ENCODE results near the gene STMN3. TPM values are rescaled to one million over a fixed set of nuclear protein-coding genes. Genes with fewer than 3 reads are reported as not detected.

Gene STMN3
- total and polyA plus RNA-seq, 4 donors, result 13.6 to 20.9 (median 17.0) TPM

GRCh38 chr20:63701051-63701328, 47.8 kb upstream of the STMN3 start:
- Histone ChIP-seq H3K9me3 (ENCODE audit: control insufficient read depth in 4 of 4, insufficient read depth in 3 of 4, low read length in 3 of 4) (no peaks in the 10 kb centered on the region), H3K4me3 (no peak overlapping the region), H3K4me1 (ENCODE audit: control insufficient read depth in 5 of 5, insufficient read depth in 5 of 5, low read length in 5 of 5) (peaks cover 0 to 23% (median 0%) of the 10 kb centered on the region in 5 donors), H3K27ac (ENCODE audit: low read depth in 1 of 2, low read length in 1 of 2) (no peak overlapping the region), H3K36me3 (ENCODE audit: control insufficient read depth in 4 of 4, insufficient read depth in 4 of 4, low read length in 4 of 4) (peaks cover 0 to 36% (median 8%) of the 10 kb centered on the region in 4 donors), H3K27me3 (ENCODE audit: control insufficient read depth in 3 of 3, insufficient read depth in 3 of 3, low read length in 2 of 3) (no peaks in the 10 kb centered on the region), H3K9ac (ENCODE audit: insufficient read depth in 1 of 2, low read length in 2 of 2) (no peak overlapping the region)
- 80 to 81% methylated on average over 5 of the region's 5 CpGs for WGBS, 2 donors
- no peak for TF ChIP-seq CTCF (IDR thresholded peaks at IDR 0.05; ENCODE audit: control extremely low read depth, extremely low read depth)
- DNase-seq (no peak), ATAC-seq (ENCODE audit: insufficient read depth, low FRiP score) (no peak)

- H3K27ac ChIP-seq (ENCODE audit: low read depth in 1 of 2, low read length in 1 of 2), result peak overlapping the region in 1 of 2 donors; percentile 78
- H3K36me3 ChIP-seq (ENCODE audit: control insufficient read depth in 4 of 4, insufficient read depth in 4 of 4, low read length in 4 of 4), result peaks cover 0 to 39% (median 4%) of the 10 kb centered on the region in 4 donors
- WGBS, 2 donors, result 91 to 92% methylated on average over 43 of the region's 43 CpGs
- H3K9me3 ChIP-seq (ENCODE audit: control insufficient read depth in 4 of 4, insufficient read depth in 3 of 4, low read length in 3 of 4), result no peaks in the 10 kb centered on the region
- no peaks in the 10 kb centered on the region for H3K27me3 ChIP-seq (ENCODE audit: control insufficient read depth in 3 of 3, insufficient read depth in 3 of 3, low read length in 2 of 3)
- no peak overlapping the region for H3K9ac ChIP-seq (ENCODE audit: insufficient read depth in 1 of 2, low read length in 2 of 2)
- peaks cover 0 to 23% (median 0%) of the 10 kb centered on the region in 5 donors for H3K4me1 ChIP-seq (ENCODE audit: control insufficient read depth in 5 of 5, insufficient read depth in 5 of 5, low read length in 5 of 5)
- TF ChIP-seq CTCF (IDR thresholded peaks at IDR 0.05; ENCODE audit: control extremely low read depth, extremely low read depth), result no peak
- no peak overlapping the region for H3K4me3 ChIP-seq
- no peak for ATAC-seq (ENCODE audit: insufficient read depth, low FRiP score)
- no peak for DNase-seq
Observed at GRCh38 chr20:63700199-63701050, 47.2 kb upstream of the STMN3 start.

GRCh38 chr20:63699466-63700198, 46.4 kb upstream of the STMN3 start:
- Histone ChIP-seq H3K9me3 (ENCODE audit: control insufficient read depth in 4 of 4, insufficient read depth in 3 of 4, low read length in 3 of 4) (no peaks in the 10 kb centered on the region), H3K27me3 (ENCODE audit: control insufficient read depth in 3 of 3, insufficient read depth in 3 of 3, low read length in 2 of 3) (no peaks in the 10 kb centered on the region), H3K4me1 (ENCODE audit: control insufficient read depth in 5 of 5, insufficient read depth in 5 of 5, low read length in 5 of 5) (peaks cover 0 to 23% (median 0%) of the 10 kb centered on the region in 5 donors), H3K36me3 (ENCODE audit: control insufficient read depth in 4 of 4, insufficient read depth in 4 of 4, low read length in 4 of 4) (peaks cover 0 to 37% (median 4%) of the 10 kb centered on the region in 4 donors), H3K27ac (ENCODE audit: low read depth in 1 of 2, low read length in 1 of 2) (peak overlapping the region; percentile 78 to 86), H3K4me3 (no peak overlapping the region), H3K9ac (ENCODE audit: insufficient read depth in 1 of 2, low read length in 2 of 2) (no peak overlapping the region)
- no peak for DNase-seq
- 88 to 91% methylated on average over 23 to 24 of the region's 24 CpGs for WGBS, 2 donors
- no peak for ATAC-seq (ENCODE audit: insufficient read depth, low FRiP score)
- TF ChIP-seq CTCF (IDR thresholded peaks at IDR 0.05; ENCODE audit: control extremely low read depth, extremely low read depth), result no peak
